ENCODE data around the gene HSPA6.
"Not testable (repeated sequence)": the region's sequence is repeated elsewhere in the genome, so short reads cannot be mapped to it uniquely, and the experiment has no call there.

DNA sequence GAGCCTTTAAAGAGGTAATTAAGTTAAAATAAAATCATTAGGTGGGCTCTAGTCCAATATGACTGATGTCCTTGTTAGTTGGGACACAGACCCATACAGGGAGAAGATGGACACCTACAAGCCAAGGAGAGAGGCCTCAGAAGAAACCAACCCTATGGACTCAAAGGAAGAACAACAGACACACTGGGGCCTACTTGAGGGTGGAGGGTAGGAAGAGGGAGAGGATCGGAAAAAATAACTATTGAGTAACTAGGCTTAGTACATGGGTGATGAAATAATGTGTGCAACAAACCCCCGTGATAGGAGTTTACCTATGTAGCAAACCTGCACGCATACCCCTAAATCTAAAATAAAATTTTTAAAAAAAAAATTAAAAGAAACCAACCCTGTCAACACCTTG, 30.0 kb downstream of the HSPA6 start:
- TF ChIP-seq POLR2AphosphoS5 (IDR thresholded peaks at IDR 0.05), result not testable (repeated sequence)
- TF ChIP-seq, protein P1, sequence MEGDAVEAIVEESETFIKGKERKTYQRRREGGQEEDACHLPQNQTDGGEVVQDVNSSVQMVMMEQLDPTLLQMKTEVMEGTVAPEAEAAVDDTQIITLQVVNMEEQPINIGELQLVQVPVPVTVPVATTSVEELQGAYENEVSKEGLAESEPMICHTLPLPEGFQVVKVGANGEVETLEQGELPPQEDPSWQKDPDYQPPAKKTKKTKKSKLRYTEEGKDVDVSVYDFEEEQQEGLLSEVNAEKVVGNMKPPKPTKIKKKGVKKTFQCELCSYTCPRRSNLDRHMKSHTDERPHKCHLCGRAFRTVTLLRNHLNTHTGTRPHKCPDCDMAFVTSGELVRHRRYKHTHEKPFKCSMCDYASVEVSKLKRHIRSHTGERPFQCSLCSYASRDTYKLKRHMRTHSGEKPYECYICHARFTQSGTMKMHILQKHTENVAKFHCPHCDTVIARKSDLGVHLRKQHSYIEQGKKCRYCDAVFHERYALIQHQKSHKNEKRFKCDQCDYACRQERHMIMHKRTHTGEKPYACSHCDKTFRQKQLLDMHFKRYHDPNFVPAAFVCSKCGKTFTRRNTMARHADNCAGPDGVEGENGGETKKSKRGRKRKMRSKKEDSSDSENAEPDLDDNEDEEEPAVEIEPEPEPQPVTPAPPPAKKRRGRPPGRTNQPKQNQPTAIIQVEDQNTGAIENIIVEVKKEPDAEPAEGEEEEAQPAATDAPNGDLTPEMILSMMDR (IDR thresholded peaks at IDR 0.05), result not testable (repeated sequence)
